ENCODE results near the gene TRMT44.

The TRMT44 gene

GRCh38 chr4:8435656-8436121 lies 4.9 kb upstream of the TRMT44 start:
- no peak for DNase-seq

- DNase-seq = no peak
Measured at GRCh38 chr4:8437281-8437680, 3.3 kb upstream of the TRMT44 start.

GRCh38 chr4:8438743-8439142 lies 1.8 kb upstream of the TRMT44 start:
- DNase-seq = no peak

- no peak for DNase-seq
Measured at GRCh38 chr4:8439168-8439567, 1.4 kb upstream of the TRMT44 start.

GRCh38 chr4:8439914-8440491 lies 574 bp upstream of the TRMT44 start:
- DNase-seq = no peak

GRCh38 chr4:8441499-8442091 lies 1.0 kb downstream of the TRMT44 start:
- no peak for DNase-seq

- DNase-seq = no peak
Measured at GRCh38 chr4:8442596-8443358, 2.2 kb downstream of the TRMT44 start.

- DNase-seq = no peak
Measured at GRCh38 chr4:8443801-8444200, 3.2 kb downstream of the TRMT44 start.

GRCh38 chr4:8446122-8446521 lies 5.5 kb downstream of the TRMT44 start:
- DNase-seq = no peak

GRCh38 chr4:8451440-8452182 lies 11.0 kb downstream of the TRMT44 start:
- DNase-seq = no peak

GRCh38 chr4:8453957-8454356 lies 13.4 kb downstream of the TRMT44 start:
- no peak for DNase-seq

- no peak for DNase-seq
Measured at GRCh38 chr4:8457646-8458252, 17.2 kb downstream of the TRMT44 start.

- DNase-seq = no peak
Measured at GRCh38 chr4:8459867-8460445, 19.4 kb downstream of the TRMT44 start.

- DNase-seq = no peak
Measured at GRCh38 chr4:8461086-8461485, 20.5 kb downstream of the TRMT44 start.

GRCh38 chr4:8461616-8462015 lies 21.0 kb downstream of the TRMT44 start:
- DNase-seq = no peak

- DNase-seq = no peak
Measured at GRCh38 chr4:8463811-8464210, 23.2 kb downstream of the TRMT44 start.

- DNase-seq = no peak
Measured at GRCh38 chr4:8464381-8464780, 23.8 kb downstream of the TRMT44 start.

GRCh38 chr4:8465615-8466611 lies 25.3 kb downstream of the TRMT44 start:
- no peak for DNase-seq

- no peak for DNase-seq
Measured at GRCh38 chr4:8467016-8467415, 26.4 kb downstream of the TRMT44 start.

GRCh38 chr4:8468746-8469535 lies 28.4 kb downstream of the TRMT44 start:
- DNase-seq = peak; percentile 72

- DNase-seq = no peak
Measured at GRCh38 chr4:8469550-8469949, 29.0 kb downstream of the TRMT44 start.

Measured in left hindlimb (tissue), 1 donor.